ENCODE measurements around the gene CDC42EP1.

Gene CDC42EP1

DNA sequence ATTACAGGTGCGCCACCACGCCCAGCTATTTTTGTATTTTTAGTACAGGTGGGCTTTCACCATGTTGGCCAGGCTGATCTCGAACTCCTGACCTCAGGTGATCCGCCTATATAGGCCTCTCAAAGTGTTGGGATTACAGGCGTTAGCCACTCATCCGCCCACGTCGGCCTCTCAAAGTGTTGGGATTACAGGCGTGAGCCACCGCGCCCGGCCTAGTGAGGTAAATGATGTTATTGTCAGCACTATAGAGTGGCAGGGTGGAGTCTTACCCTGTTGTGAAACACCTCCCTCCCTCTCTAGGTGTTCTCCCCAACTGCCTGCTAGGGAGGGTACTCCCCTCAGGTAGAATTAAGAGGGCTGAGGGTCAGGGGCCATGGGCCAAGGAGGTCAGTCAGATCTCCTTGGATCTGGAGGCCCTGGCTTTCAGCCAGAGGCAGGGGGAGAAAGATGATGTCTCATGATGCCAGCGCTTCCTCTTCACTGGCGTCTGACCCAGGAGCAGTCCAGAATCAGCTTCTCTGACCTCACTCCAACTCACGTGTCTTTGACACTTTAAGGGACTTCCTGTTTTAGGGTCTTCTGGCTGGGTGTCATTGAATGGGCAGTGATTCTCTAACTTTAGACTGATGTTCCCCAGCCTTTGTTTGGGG is 50.3 kb downstream of the CDC42EP1 start:
- no peak for DNase-seq (ENCODE audit: low read depth)
- TF ChIP-seq, protein P1, sequence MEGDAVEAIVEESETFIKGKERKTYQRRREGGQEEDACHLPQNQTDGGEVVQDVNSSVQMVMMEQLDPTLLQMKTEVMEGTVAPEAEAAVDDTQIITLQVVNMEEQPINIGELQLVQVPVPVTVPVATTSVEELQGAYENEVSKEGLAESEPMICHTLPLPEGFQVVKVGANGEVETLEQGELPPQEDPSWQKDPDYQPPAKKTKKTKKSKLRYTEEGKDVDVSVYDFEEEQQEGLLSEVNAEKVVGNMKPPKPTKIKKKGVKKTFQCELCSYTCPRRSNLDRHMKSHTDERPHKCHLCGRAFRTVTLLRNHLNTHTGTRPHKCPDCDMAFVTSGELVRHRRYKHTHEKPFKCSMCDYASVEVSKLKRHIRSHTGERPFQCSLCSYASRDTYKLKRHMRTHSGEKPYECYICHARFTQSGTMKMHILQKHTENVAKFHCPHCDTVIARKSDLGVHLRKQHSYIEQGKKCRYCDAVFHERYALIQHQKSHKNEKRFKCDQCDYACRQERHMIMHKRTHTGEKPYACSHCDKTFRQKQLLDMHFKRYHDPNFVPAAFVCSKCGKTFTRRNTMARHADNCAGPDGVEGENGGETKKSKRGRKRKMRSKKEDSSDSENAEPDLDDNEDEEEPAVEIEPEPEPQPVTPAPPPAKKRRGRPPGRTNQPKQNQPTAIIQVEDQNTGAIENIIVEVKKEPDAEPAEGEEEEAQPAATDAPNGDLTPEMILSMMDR (conservative IDR thresholded peaks at IDR 0.05; ENCODE audit: low read length): no peak
- no peak overlapping the region for H3K4me3 ChIP-seq (ENCODE audit: low read length)

GRCh38 chr22:37611207-37611606 is 50.9 kb downstream of the CDC42EP1 start:
- H3K4me3 ChIP-seq (ENCODE audit: low read length): no peak overlapping the region
- no peak for DNase-seq (ENCODE audit: low read depth)
- TF ChIP-seq, protein P1 (conservative IDR thresholded peaks at IDR 0.05; ENCODE audit: low read length): no peak

- H3K4me3 ChIP-seq (ENCODE audit: low read length): no peak overlapping the region
- no peak for DNase-seq (ENCODE audit: low read depth)
- TF ChIP-seq, protein P1 (conservative IDR thresholded peaks at IDR 0.05; ENCODE audit: low read length): no peak
Measured at GRCh38 chr22:37616201-37617083, 56.2 kb downstream of the CDC42EP1 start.

GRCh38 chr22:37617431-37617830 is 57.2 kb downstream of the CDC42EP1 start:
- no peak for DNase-seq (ENCODE audit: low read depth)
- TF ChIP-seq, protein P1 (conservative IDR thresholded peaks at IDR 0.05; ENCODE audit: low read length): no peak
- H3K4me3 ChIP-seq (ENCODE audit: low read length): no peak overlapping the region

DNA sequence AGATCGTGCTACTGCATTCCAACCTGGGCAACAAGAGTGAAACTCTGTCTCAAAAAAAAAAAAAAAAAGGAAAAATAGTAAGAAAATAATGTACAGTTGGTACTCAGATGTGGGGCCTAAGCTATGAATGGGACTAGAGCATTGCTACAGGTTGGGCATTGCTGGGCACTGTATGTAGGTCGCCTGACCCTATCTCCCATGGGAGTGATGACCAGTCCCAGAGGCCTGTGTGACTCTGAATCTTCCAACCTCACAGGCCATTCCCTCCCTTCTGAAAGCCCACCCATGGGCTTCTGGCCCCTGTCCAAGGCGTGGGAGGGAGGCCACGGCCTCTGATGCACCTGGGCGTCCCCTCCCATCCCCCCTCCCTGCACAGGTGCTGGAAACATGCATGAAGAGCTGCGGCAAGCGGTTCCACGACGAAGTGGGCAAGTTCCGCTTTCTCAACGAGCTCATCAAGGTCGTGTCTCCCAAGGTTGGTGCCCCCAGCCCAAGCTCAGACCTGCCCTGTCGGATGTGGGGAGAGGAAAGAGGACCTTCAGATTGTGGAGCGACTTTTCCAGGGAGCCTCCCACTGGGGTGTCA is 57.9 kb downstream of the CDC42EP1 start:
- no peak overlapping the region for H3K4me3 ChIP-seq (ENCODE audit: low read length)
- TF ChIP-seq, protein P1 (conservative IDR thresholded peaks at IDR 0.05; ENCODE audit: low read length): no peak
- DNase-seq (ENCODE audit: low read depth): no peak

GRCh38 chr22:37618674-37619073 is 58.4 kb downstream of the CDC42EP1 start:
- H3K4me3 ChIP-seq (ENCODE audit: low read length): no peak overlapping the region
- no peak for DNase-seq (ENCODE audit: low read depth)
- TF ChIP-seq, protein P1 (conservative IDR thresholded peaks at IDR 0.05; ENCODE audit: low read length): no peak

All from AG10803 (cell line).